GM06990 (cell line): ENCODE measurements around the gene SNRPA.

Experiments
- DNase-seq: peaks from one replicate; pipeline ENCODE4 v3.0.0-alpha.2; 2011; ENCODE audit not compliant: insufficient read length; ENCODE audit errors: extremely low read depth
- H3K27me3 ChIP-seq: replicated peaks from 2 replicates; pipeline ENCODE4 v1.6.0; 2011; ENCODE audit warnings: low read length; ENCODE audit not compliant: control insufficient read depth, insufficient read depth
- H3K36me3 ChIP-seq: 2 replicates; pipeline ENCODE4 v1.5.1; 2011; ENCODE audit warnings: low read length; ENCODE audit not compliant: control insufficient read depth, insufficient read depth
- H3K4me3 ChIP-seq: replicated peaks from 2 replicates; pipeline ENCODE4 v1.5.1; 2011; ENCODE audit warnings: low read depth, mild to moderate bottlenecking, control low read depth, low read length
- TF ChIP-seq, protein P1 (sequence below): IDR thresholded peaks from 2 replicates; pipeline ENCODE4 v1.5.1; 2011; ENCODE audit warnings: low read length, control low read depth, mild to moderate bottlenecking, inconsistent platforms; ENCODE audit not compliant: insufficient read depth, poor library complexity, severe bottlenecking

The SNRPA gene

DNA sequence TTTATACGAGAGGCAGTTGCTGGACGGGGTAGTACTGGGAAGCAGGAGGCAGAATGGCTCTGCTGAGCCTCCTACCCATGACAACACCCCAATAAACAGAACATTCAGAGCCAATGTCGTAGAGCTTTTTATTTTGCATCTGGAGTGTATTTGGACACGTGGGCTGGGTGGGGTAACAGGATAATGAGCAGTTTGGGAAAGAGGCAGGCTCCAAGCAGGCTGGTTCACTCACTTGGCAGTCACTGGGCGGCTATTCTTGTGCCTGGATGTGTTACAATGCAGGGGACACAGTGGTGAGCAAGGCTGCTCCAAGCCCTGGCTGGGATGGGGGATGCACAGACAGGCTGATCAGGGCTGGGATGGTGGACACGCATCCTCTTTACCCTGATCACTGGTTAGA, 10.3 kb upstream of the SNRPA start:
- Histone ChIP-seq H3K36me3 (peaks cover 17% of the 10 kb centered on the region), H3K4me3 (no peak overlapping the region), H3K27me3 (no peaks in the 10 kb centered on the region)
- DNase-seq = no peak
- TF ChIP-seq, protein P1, sequence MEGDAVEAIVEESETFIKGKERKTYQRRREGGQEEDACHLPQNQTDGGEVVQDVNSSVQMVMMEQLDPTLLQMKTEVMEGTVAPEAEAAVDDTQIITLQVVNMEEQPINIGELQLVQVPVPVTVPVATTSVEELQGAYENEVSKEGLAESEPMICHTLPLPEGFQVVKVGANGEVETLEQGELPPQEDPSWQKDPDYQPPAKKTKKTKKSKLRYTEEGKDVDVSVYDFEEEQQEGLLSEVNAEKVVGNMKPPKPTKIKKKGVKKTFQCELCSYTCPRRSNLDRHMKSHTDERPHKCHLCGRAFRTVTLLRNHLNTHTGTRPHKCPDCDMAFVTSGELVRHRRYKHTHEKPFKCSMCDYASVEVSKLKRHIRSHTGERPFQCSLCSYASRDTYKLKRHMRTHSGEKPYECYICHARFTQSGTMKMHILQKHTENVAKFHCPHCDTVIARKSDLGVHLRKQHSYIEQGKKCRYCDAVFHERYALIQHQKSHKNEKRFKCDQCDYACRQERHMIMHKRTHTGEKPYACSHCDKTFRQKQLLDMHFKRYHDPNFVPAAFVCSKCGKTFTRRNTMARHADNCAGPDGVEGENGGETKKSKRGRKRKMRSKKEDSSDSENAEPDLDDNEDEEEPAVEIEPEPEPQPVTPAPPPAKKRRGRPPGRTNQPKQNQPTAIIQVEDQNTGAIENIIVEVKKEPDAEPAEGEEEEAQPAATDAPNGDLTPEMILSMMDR = no peak

- no peak for DNase-seq
Measured at GRCh38 chr19:40741527-40742390, 9.2 kb upstream of the SNRPA start.

DNA sequence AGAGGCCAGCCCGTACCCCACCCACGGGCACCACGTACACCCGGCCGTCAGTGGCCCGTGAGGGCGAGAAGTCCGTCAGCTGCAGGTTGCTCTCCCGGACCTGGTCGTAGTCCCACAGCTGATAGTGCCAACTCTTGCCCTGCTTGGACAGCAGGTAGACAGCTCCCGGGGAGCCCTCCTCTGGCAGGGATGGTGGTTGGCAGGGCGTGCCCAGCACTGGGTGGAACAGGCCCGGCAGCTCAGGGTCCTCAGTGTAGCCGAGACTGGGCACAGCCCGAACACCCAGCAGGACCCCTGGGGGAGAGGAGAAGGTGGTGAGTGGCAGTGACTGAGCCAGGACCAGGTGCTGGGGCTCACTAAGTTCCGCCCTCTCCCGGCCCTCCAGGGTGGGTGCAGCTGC, 8.5 kb upstream of the SNRPA start:
- no peak overlapping the region for H3K4me3 ChIP-seq
- TF ChIP-seq, protein P1 = no peak
- H3K27me3 ChIP-seq = no peaks in the 10 kb centered on the region
- DNase-seq = no peak
- peaks cover 9% of the 10 kb centered on the region for H3K36me3 ChIP-seq

More at GRCh38 chr19:40741527-40742390, 9.2 kb upstream of the SNRPA start:
- TF ChIP-seq, protein P1 = no peak
- no peaks in the 10 kb centered on the region for H3K27me3 ChIP-seq
- H3K36me3 ChIP-seq = peaks cover 15% of the 10 kb centered on the region
- H3K4me3 ChIP-seq = no peak overlapping the region

- Histone ChIP-seq H3K4me3 (no peak overlapping the region), H3K27me3 (no peaks in the 10 kb centered on the region), H3K36me3 (peaks cover 8% of the 10 kb centered on the region)
- TF ChIP-seq, protein P1 = no peak
- no peak for DNase-seq
Measured at GRCh38 chr19:40742886-40743285, 8.1 kb upstream of the SNRPA start.

GRCh38 chr19:40743926-40744325, 7.1 kb upstream of the SNRPA start:
- no peak for DNase-seq

More at GRCh38 chr19:40743926-40744325, 7.1 kb upstream of the SNRPA start:
- no peak overlapping the region for H3K4me3 ChIP-seq
- H3K36me3 ChIP-seq = peaks cover 8% of the 10 kb centered on the region
- TF ChIP-seq, protein P1 = no peak
- no peaks in the 10 kb centered on the region for H3K27me3 ChIP-seq
